Measurements from ENCODE around the gene SFMBT2.
"Not testable (repeated sequence)": the region's sequence is repeated elsewhere in the genome, so short reads cannot be mapped to it uniquely, and the experiment has no call there.

The SFMBT2 gene

GRCh38 chr10:7400068-7400715 lies 10.6 kb downstream of the SFMBT2 start:
- Histone ChIP-seq H3K4me3 (ENCODE audit: low read depth, low read length) (no peak overlapping the region), H3K9me3 (ENCODE audit: control insufficient read depth, insufficient read depth, low read length) (no peaks in the 10 kb centered on the region), H3K27me3 (ENCODE audit: control insufficient read depth, insufficient read depth, low read length) (peaks cover 2% of the 10 kb centered on the region; the same call in 1 of the 2 replicates), H3K9ac (ENCODE audit: low read depth, low read length) (no peak overlapping the region), H3K27ac (ENCODE audit: low read depth, low read length) (no peak overlapping the region), H3K4me1 (ENCODE audit: control insufficient read depth, insufficient read depth, low read length) (0 out of 2 replicates have a peak, but pooled peaks cover 1% of the 10 kb centered on the region), H3K36me3 (ENCODE audit: control insufficient read depth, insufficient read depth, low read length) (no peaks in the 10 kb centered on the region)

- Histone ChIP-seq H3K4me1 (ENCODE audit: control insufficient read depth, insufficient read depth, low read length) (no peaks in the 10 kb centered on the region), H3K9me3 (ENCODE audit: control insufficient read depth, insufficient read depth, low read length) (no peaks in the 10 kb centered on the region), H3K4me3 (ENCODE audit: low read depth, low read length) (no peak overlapping the region), H3K36me3 (ENCODE audit: control insufficient read depth, insufficient read depth, low read length) (no peaks in the 10 kb centered on the region), H3K27ac (ENCODE audit: low read depth, low read length) (no peak overlapping the region), H3K9ac (ENCODE audit: low read depth, low read length) (no peak overlapping the region), H3K27me3 (ENCODE audit: control insufficient read depth, insufficient read depth, low read length) (no peaks in the 10 kb centered on the region)
Observed at GRCh38 chr10:7399533-7399932, 11.3 kb downstream of the SFMBT2 start.

DNA sequence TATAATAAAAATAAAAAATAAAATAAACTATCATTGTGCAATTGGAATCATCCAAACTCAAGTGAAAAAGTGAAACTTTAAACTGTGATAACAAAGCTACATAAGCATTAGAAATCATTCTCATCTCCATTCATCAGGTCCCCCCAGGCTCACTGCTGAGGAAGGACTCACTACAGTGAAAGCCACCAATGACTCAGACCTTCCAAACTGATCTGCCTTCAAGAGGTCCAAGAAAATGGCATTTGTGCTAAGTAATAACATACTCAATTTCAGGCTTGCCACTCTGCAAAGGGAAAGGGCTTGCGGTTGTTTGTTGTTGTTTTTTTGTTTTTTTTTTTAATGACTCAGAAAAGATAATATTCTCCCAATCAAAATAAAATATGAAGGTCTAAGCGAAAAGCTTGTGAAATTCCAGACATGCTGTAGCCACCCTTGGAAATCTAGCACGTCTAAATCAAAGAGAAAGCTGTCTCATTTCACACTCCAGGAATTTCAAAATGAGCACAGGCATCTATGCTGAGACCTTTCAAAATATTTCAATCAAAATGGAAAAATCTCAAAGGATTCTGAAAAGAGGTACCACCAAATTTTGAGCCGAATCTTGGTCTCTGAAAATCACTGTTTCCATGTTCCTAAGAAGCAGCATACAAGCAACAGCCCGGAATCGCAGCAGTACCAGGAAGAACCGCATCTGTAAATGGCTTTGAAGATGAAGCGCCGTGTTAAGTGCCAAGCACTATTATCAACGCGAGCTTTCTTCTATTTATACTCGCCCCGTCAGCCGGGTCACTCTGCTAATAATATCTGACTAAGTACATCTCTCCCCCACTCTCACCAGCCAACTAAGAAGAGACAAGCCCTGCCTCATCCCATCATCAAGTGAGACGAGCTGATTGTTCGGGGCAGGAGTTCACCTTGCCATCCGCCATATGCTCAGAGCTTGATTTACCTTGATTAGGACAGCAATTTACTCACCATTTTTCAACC lies 13.5 kb downstream of the SFMBT2 start:
- Histone ChIP-seq H3K9me3 (ENCODE audit: control insufficient read depth, insufficient read depth, low read length) (no peaks in the 10 kb centered on the region), H3K4me1 (ENCODE audit: control insufficient read depth, insufficient read depth, low read length) (no peaks in the 10 kb centered on the region), H3K27me3 (ENCODE audit: control insufficient read depth, insufficient read depth, low read length) (no peaks in the 10 kb centered on the region), H3K27ac (ENCODE audit: low read depth, low read length) (no peak overlapping the region), H3K36me3 (ENCODE audit: control insufficient read depth, insufficient read depth, low read length) (no peaks in the 10 kb centered on the region), H3K4me3 (ENCODE audit: low read depth, low read length) (no peak overlapping the region), H3K9ac (ENCODE audit: low read depth, low read length) (no peak overlapping the region)

- not testable (repeated sequence) for H3K27ac ChIP-seq (ENCODE audit: low read depth, low read length); H3K4me3 ChIP-seq (ENCODE audit: low read depth, low read length); H3K4me1 ChIP-seq (ENCODE audit: control insufficient read depth, insufficient read depth, low read length); H3K9me3 ChIP-seq (ENCODE audit: control insufficient read depth, insufficient read depth, low read length); H3K9ac ChIP-seq (ENCODE audit: low read depth, low read length); H3K27me3 ChIP-seq (ENCODE audit: control insufficient read depth, insufficient read depth, low read length); H3K36me3 ChIP-seq (ENCODE audit: control insufficient read depth, insufficient read depth, low read length)
Observed at GRCh38 chr10:7392301-7392700, 18.5 kb downstream of the SFMBT2 start.

DNA sequence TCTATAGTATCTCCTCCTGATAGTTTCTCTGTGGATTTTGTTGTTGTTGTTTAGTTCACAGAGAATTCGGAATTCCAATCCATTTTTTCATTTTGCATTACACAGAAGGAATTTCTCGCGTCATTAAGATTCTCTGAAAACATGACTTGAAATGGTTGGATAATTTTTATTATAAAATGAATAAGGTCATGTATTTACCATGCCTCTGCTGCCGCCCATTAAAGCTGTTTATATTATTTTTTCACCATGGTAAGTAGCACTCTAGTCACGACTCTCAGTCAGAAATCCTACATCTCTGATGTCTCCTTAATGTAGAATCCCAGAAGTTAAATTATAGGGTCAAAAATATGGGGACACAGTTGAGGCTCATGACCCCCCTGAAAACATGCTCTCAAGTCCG lies 19.1 kb downstream of the SFMBT2 start:
- Histone ChIP-seq H3K4me1 (ENCODE audit: control insufficient read depth, insufficient read depth, low read length) (no peaks in the 10 kb centered on the region), H3K27ac (ENCODE audit: low read depth, low read length) (no peak overlapping the region), H3K27me3 (ENCODE audit: control insufficient read depth, insufficient read depth, low read length) (no peaks in the 10 kb centered on the region), H3K36me3 (ENCODE audit: control insufficient read depth, insufficient read depth, low read length) (no peaks in the 10 kb centered on the region), H3K4me3 (ENCODE audit: low read depth, low read length) (no peak overlapping the region), H3K9me3 (ENCODE audit: control insufficient read depth, insufficient read depth, low read length) (no peaks in the 10 kb centered on the region), H3K9ac (ENCODE audit: low read depth, low read length) (no peak overlapping the region)

- H3K9me3 ChIP-seq (ENCODE audit: control insufficient read depth, insufficient read depth, low read length); H3K36me3 ChIP-seq (ENCODE audit: control insufficient read depth, insufficient read depth, low read length); H3K27ac ChIP-seq (ENCODE audit: low read depth, low read length); H3K27me3 ChIP-seq (ENCODE audit: control insufficient read depth, insufficient read depth, low read length); H3K4me1 ChIP-seq (ENCODE audit: control insufficient read depth, insufficient read depth, low read length); H3K9ac ChIP-seq (ENCODE audit: low read depth, low read length); H3K4me3 ChIP-seq (ENCODE audit: low read depth, low read length): not testable (repeated sequence)
Observed at GRCh38 chr10:7390689-7391110, 20.1 kb downstream of the SFMBT2 start.

- H3K9me3 ChIP-seq (ENCODE audit: control insufficient read depth, insufficient read depth, low read length) = no peaks in the 10 kb centered on the region
- no peak overlapping the region for H3K4me3 ChIP-seq (ENCODE audit: low read depth, low read length)
- H3K36me3 ChIP-seq (ENCODE audit: control insufficient read depth, insufficient read depth, low read length) = no peaks in the 10 kb centered on the region
- H3K4me1 ChIP-seq (ENCODE audit: control insufficient read depth, insufficient read depth, low read length) = no peaks in the 10 kb centered on the region
- no peaks in the 10 kb centered on the region for H3K27me3 ChIP-seq (ENCODE audit: control insufficient read depth, insufficient read depth, low read length)
- no peak overlapping the region for H3K27ac ChIP-seq (ENCODE audit: low read depth, low read length)
- no peak overlapping the region for H3K9ac ChIP-seq (ENCODE audit: low read depth, low read length)
Observed at GRCh38 chr10:7389844-7390243, 21.0 kb downstream of the SFMBT2 start.

DNA sequence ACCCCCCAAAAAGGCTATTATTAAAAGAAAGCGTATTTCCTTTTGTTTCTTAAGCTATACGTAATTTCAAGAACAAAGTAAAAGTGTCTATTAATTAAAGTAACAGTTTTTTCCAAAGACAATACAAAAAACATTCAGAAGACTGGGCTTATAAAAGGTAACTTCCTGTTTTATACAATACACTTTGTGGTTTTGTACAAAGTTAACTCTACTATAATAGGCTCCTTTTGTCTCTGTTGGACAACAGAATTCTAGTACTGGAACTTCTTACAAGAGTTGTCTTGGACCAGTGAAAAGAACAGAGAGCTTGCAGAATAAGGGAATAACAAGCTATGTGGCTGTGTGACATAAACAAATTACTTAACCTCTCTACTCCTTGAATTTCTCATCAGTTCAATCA lies 21.5 kb downstream of the SFMBT2 start:
- H3K27ac ChIP-seq (ENCODE audit: low read depth, low read length) = no peak overlapping the region
- no peak overlapping the region for H3K9ac ChIP-seq (ENCODE audit: low read depth, low read length)
- H3K9me3 ChIP-seq (ENCODE audit: control insufficient read depth, insufficient read depth, low read length) = no peaks in the 10 kb centered on the region
- no peaks in the 10 kb centered on the region for H3K4me1 ChIP-seq (ENCODE audit: control insufficient read depth, insufficient read depth, low read length)
- H3K36me3 ChIP-seq (ENCODE audit: control insufficient read depth, insufficient read depth, low read length) = no peaks in the 10 kb centered on the region
- H3K4me3 ChIP-seq (ENCODE audit: low read depth, low read length) = no peak overlapping the region
- no peaks in the 10 kb centered on the region for H3K27me3 ChIP-seq (ENCODE audit: control insufficient read depth, insufficient read depth, low read length)

GRCh38 chr10:7388602-7389001 lies 22.2 kb downstream of the SFMBT2 start:
- Histone ChIP-seq H3K9me3 (ENCODE audit: control insufficient read depth, insufficient read depth, low read length) (no peaks in the 10 kb centered on the region), H3K4me3 (ENCODE audit: low read depth, low read length) (no peak overlapping the region), H3K27ac (ENCODE audit: low read depth, low read length) (no peak overlapping the region), H3K36me3 (ENCODE audit: control insufficient read depth, insufficient read depth, low read length) (no peaks in the 10 kb centered on the region), H3K27me3 (ENCODE audit: control insufficient read depth, insufficient read depth, low read length) (no peaks in the 10 kb centered on the region), H3K9ac (ENCODE audit: low read depth, low read length) (no peak overlapping the region), H3K4me1 (ENCODE audit: control insufficient read depth, insufficient read depth, low read length) (no peaks in the 10 kb centered on the region)

- H3K4me1 ChIP-seq (ENCODE audit: control insufficient read depth, insufficient read depth, low read length); H3K27ac ChIP-seq (ENCODE audit: low read depth, low read length): not testable (repeated sequence)
Observed at GRCh38 chr10:7388149-7388548, 22.7 kb downstream of the SFMBT2 start.

DNA sequence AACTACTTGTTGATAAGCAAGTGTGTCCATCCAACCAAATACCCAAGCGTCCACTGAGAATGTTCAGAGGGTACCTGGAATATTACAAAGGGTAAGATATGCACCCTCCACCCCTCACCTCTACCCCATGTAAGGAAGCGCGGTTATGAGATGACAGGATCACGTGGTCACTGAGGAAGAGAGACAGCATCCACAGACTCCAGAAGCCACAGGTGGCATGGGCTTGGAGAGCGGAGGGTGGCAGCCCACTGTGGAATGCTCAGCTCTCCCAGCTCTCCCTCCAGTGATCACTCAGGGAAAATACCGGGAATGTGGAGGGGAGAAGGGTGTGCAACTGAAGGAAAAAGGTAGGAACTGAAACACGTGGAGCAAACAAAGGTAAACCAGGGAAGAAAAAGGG lies 25.7 kb downstream of the SFMBT2 start:
- Histone ChIP-seq H3K4me1 (ENCODE audit: control insufficient read depth, insufficient read depth, low read length) (no peaks in the 10 kb centered on the region), H3K27me3 (ENCODE audit: control insufficient read depth, insufficient read depth, low read length) (no peaks in the 10 kb centered on the region), H3K4me3 (ENCODE audit: low read depth, low read length) (no peak overlapping the region), H3K9ac (ENCODE audit: low read depth, low read length) (no peak overlapping the region), H3K27ac (ENCODE audit: low read depth, low read length) (no peak overlapping the region), H3K9me3 (ENCODE audit: control insufficient read depth, insufficient read depth, low read length) (no peaks in the 10 kb centered on the region), H3K36me3 (ENCODE audit: control insufficient read depth, insufficient read depth, low read length) (peaks cover 5% of the 10 kb centered on the region; the same call in 1 of the 2 replicates)

More at GRCh38 chr10:7388149-7388548, 22.7 kb downstream of the SFMBT2 start:
- not testable (repeated sequence) for H3K9ac ChIP-seq (ENCODE audit: low read depth, low read length); H3K36me3 ChIP-seq (ENCODE audit: control insufficient read depth, insufficient read depth, low read length); H3K9me3 ChIP-seq (ENCODE audit: control insufficient read depth, insufficient read depth, low read length); H3K4me3 ChIP-seq (ENCODE audit: low read depth, low read length); H3K27me3 ChIP-seq (ENCODE audit: control insufficient read depth, insufficient read depth, low read length)
